OCI-LY7 (cell line): ENCODE data around the gene MRPL46. TPM values are rescaled to one million over a fixed set of nuclear protein-coding genes. Genes with fewer than 3 reads are reported as not detected.

Experiments
- BruUV-seq: library from RNA; stranded (reverse); fragments of 400-500 nt; replicated peaks from 2 replicates; lab custom pipeline; 2021; lab: Mats Ljungman, UMichigan
- CTCF ChIA-PET: fragments of 300-600 bp; sonication (Branson Sonifier 250); formaldehyde crosslinking; loops from one replicate; lab custom pipeline; 2022; ENCODE audit warnings: antibody characterized with exemption; ENCODE audit not compliant: unreplicated experiment; lab: Charles Lee
- POLR2A ChIA-PET: fragments of 300-600 bp; sonication (Branson Sonifier 250); formaldehyde crosslinking; loops from one replicate; lab custom pipeline; 2022; ENCODE audit warnings: antibody characterized with exemption; lab: Charles Lee
- DNase-seq: peaks from one replicate; pipeline ENCODE4 v3.0.0-alpha.2; 2015; ENCODE audit warnings: low spot score
- H2AFZ ChIP-seq: fragments of 200-600 bp; sonication (generic), shearing (Covaris generic); 2 replicates; pipeline ENCODE4 v1.6.1; 2014; ENCODE audit warnings: mild to moderate bottlenecking, antibody characterized with exemption, low read length, moderate library complexity
- H3K27ac ChIP-seq: fragments of 200-600 bp; sonication (generic); 2 replicates; pipeline ENCODE4 v1.5.1; 2014; ENCODE audit warnings: mixed run types, low read depth, mild to moderate bottlenecking, moderate library complexity, low read length, inconsistent platforms; ENCODE audit not compliant: poor library complexity, severe bottlenecking
- H3K36me3 ChIP-seq: fragments of 200-600 bp; sonication (generic); 2 replicates; pipeline ENCODE4 v1.6.1; 2014; ENCODE audit warnings: mild to moderate bottlenecking, antibody characterized with exemption, low read length, moderate library complexity, mixed read lengths; ENCODE audit not compliant: insufficient read depth
- H3K4me1 ChIP-seq: fragments of 200-600 bp; sonication (generic); 2 replicates; pipeline ENCODE4 v1.5.1; 2014; ENCODE audit warnings: mild to moderate bottlenecking, low read length; ENCODE audit not compliant: insufficient read depth, poor library complexity, severe bottlenecking
- H3K4me2 ChIP-seq: fragments of 200-600 bp; sonication (generic); 2 replicates; pipeline ENCODE4 v1.6.1; 2014; ENCODE audit warnings: mild to moderate bottlenecking, low read length
- H3K4me3 ChIP-seq: fragments of 200-600 bp; sonication (generic); 2 replicates; pipeline ENCODE4 v1.5.1; 2014; ENCODE audit warnings: mild to moderate bottlenecking, low read depth, low read length; ENCODE audit not compliant: poor library complexity, severe bottlenecking
- H3K79me2 ChIP-seq: fragments of 200-600 bp; sonication (generic); 2 replicates; pipeline ENCODE4 v1.6.1; 2016; ENCODE audit warnings: low read depth, mild to moderate bottlenecking, low read length, moderate library complexity, mixed read lengths; ENCODE audit not compliant: insufficient read depth
- H3K9me2 ChIP-seq: fragments of 200-600 bp; sonication (generic); 2 replicates; pipeline ENCODE4 v1.6.1; 2016; ENCODE audit warnings: mild to moderate bottlenecking, low read length, mixed read lengths; ENCODE audit not compliant: insufficient read depth
- H3K9me3 ChIP-seq: fragments of 200-600 bp; sonication (generic); 2 replicates; pipeline ENCODE4 v1.6.1; 2014; ENCODE audit warnings: mild to moderate bottlenecking, mixed run types, low read length, mixed read lengths
- H4K20me1 ChIP-seq: fragments of 200-600 bp; sonication (generic); 2 replicates; pipeline ENCODE4 v1.6.1; 2014; ENCODE audit warnings: mild to moderate bottlenecking, antibody characterized with exemption, low read length, moderate library complexity, mixed read lengths; ENCODE audit not compliant: insufficient read depth
- EZH2phosphoT487 ChIP-seq: fragments of 200-600 bp; sonication (generic); IDR thresholded peaks from 2 replicates; pipeline ENCODE4 v1.6.1; 2018; ENCODE audit warnings: low read depth, borderline replicate concordance, mild to moderate bottlenecking, mixed run types, antibody characterized with exemption, low read length, moderate library complexity, mixed read lengths
- intact Hi-C: fragments of 100-400 bp; cut with micrococcal nuclease; formaldehyde crosslinking; loops from one replicate; pipeline ENCODE4 v1.10.0; 2022; ENCODE audit not compliant: unreplicated experiment
- total RNA-seq, 2 experiments: library from RNA; depleted of rRNA in 1 of 2; stranded (reverse); fragments of >200 nt in 1 of 2; shearing (Covaris generic) in 1 of 2; gene quantifications; 2 replicates each; pipeline ENCODE4 v1.2.3, GENCODE V29; 2014 to 2022
- TF ChIP-seq, protein P1 (sequence below): fragments of 200-600 bp; sonication (generic); conservative IDR thresholded peaks from 2 replicates; pipeline ENCODE4 v1.5.1; 2014; ENCODE audit warnings: mild to moderate bottlenecking, antibody characterized with exemption, low read length, moderate library complexity, mixed read lengths

MRPL46 gene
- total RNA-seq, 2 experiments from 2014 or later: 30.4 to 37.2 TPM

DNA sequence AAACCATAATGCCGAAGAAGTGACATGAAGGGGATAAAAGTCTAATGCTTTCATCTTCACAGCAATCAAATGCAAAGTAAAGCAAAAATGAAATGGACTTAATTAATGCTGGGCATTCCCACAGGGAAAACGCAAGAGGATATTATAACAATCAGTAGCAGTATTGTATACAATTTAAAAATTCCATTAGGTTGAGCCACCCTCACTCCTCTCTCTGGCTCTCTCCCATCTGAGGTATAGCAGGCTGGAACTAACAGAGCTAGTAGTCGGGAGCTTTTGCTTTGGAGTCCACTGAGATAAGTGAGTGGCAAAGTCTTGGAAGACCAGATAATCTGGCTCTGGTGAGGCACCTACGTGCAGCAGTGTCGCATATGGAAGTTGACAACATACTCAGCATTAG lies 45.4 kb upstream of the MRPL46 start:
- DNase-seq: no peak
- H3K4me2 ChIP-seq: no peak overlapping the region
- no peaks in the 10 kb centered on the region for H3K9me2 ChIP-seq
- POLR2A ChIA-PET: no interaction called here
- no peaks in the 10 kb centered on the region for H3K79me2 ChIP-seq
- H3K4me3 ChIP-seq: no peak overlapping the region
- no TSS peak for BruUV-seq
- no peaks in the 10 kb centered on the region for H3K4me1 ChIP-seq
- intact Hi-C loops: no loop called here
- no peak overlapping the region for H3K27ac ChIP-seq
- H2AFZ ChIP-seq: no peak overlapping the region
- H3K36me3 ChIP-seq: peaks cover 11% of the 10 kb centered on the region; the same call in 1 of the 2 replicates
- no peaks in the 10 kb centered on the region for H4K20me1 ChIP-seq
- CTCF ChIA-PET: no interaction called here
- TF ChIP-seq EZH2phosphoT487: no peak
- TF ChIP-seq, protein P1, sequence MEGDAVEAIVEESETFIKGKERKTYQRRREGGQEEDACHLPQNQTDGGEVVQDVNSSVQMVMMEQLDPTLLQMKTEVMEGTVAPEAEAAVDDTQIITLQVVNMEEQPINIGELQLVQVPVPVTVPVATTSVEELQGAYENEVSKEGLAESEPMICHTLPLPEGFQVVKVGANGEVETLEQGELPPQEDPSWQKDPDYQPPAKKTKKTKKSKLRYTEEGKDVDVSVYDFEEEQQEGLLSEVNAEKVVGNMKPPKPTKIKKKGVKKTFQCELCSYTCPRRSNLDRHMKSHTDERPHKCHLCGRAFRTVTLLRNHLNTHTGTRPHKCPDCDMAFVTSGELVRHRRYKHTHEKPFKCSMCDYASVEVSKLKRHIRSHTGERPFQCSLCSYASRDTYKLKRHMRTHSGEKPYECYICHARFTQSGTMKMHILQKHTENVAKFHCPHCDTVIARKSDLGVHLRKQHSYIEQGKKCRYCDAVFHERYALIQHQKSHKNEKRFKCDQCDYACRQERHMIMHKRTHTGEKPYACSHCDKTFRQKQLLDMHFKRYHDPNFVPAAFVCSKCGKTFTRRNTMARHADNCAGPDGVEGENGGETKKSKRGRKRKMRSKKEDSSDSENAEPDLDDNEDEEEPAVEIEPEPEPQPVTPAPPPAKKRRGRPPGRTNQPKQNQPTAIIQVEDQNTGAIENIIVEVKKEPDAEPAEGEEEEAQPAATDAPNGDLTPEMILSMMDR: no peak
- H3K9me3 ChIP-seq: no peaks in the 10 kb centered on the region

DNA sequence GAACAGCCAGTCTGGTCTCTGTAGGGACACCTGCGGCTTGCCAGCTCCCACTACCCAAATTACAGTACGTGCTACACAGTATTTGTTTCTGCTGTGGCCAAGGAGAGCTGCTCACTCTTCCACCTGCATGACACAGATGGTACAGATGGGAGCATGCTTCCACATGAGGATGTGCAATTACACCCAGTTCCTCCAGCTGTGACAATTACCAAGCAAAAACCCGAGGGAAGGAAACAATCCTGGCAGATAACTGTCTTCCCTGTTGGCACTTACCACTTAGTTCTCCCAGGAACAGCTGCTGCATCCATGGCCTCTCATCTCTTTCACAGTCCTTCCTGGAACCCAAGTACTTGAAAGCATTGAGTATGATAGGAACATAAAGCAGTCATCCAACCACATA lies 44.9 kb upstream of the MRPL46 start:
- Histone ChIP-seq H3K9me2 (no peaks in the 10 kb centered on the region), H3K36me3 (peaks cover 11% of the 10 kb centered on the region; the same call in 1 of the 2 replicates), H3K27ac (no peak overlapping the region), H3K4me1 (no peaks in the 10 kb centered on the region), H3K9me3 (no peaks in the 10 kb centered on the region), H3K79me2 (no peaks in the 10 kb centered on the region), H3K4me2 (no peak overlapping the region), H2AFZ (no peak overlapping the region), H3K4me3 (no peak overlapping the region), H4K20me1 (no peaks in the 10 kb centered on the region)
- DNase-seq: no peak
- TF ChIP-seq, protein P1: no peak
- TF ChIP-seq EZH2phosphoT487: no peak
- ChIA-PET CTCF (no interaction called here), POLR2A (no interaction called here)
- intact Hi-C loops: no loop called here
- BruUV-seq: no TSS peak

DNA sequence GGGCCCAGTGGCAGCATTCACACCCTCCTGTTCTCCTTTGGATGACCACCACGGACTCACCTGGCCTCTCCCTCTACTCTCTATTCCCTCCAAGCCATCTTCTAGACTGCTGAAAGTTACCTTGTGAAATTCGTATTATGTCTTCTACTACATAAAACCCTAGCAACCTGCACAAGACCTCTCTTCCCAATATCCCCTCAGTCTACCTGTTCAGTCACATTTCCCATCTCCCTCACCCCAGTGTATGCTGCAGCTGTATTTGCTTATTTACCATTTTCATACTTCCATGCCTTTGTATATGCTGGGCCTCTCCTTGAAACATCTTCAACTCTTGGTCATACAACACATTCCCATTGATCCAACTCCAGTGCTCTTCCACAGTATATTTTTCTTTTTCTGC lies 44.0 kb upstream of the MRPL46 start:
- BruUV-seq: no TSS peak
- no peaks in the 10 kb centered on the region for H3K4me1 ChIP-seq
- H3K4me2 ChIP-seq: no peak overlapping the region
- intact Hi-C loops: no loop called here
- no peak overlapping the region for H3K4me3 ChIP-seq
- DNase-seq: no peak
- H4K20me1 ChIP-seq: no peaks in the 10 kb centered on the region
- H3K9me2 ChIP-seq: no peaks in the 10 kb centered on the region
- ChIA-PET POLR2A (no interaction called here), CTCF (no interaction called here)
- no peaks in the 10 kb centered on the region for H3K9me3 ChIP-seq
- no peaks in the 10 kb centered on the region for H3K79me2 ChIP-seq
- TF ChIP-seq EZH2phosphoT487: no peak
- TF ChIP-seq, protein P1: no peak
- H3K27ac ChIP-seq: no peak overlapping the region
- H3K36me3 ChIP-seq: peaks cover 11% of the 10 kb centered on the region; the same call in 1 of the 2 replicates
- H2AFZ ChIP-seq: no peak overlapping the region
